WTC11 (cell line): Measurements from ENCODE around the gene SHC2. TPM values are rescaled to one million over a fixed set of nuclear protein-coding genes. Genes with fewer than 3 reads are reported as not detected.

Experiments used
- ATAC-seq: fragments of 200-7000 bp; cut with Tn5 transposase; 2 replicates; pipeline ENCODE4 v1.10.0; 2021; ENCODE audit warnings: mild to moderate bottlenecking, moderate library complexity
- CTCF ChIA-PET: fragments of 300-600 bp; sonication (Branson Sonifier 250); formaldehyde crosslinking; loops from one replicate; lab custom pipeline; 2021; ENCODE audit warnings: antibody characterized with exemption; lab: Charles Lee
- POLR2A ChIA-PET: fragments of 350-600 bp; sonication (Branson Sonifier 250); formaldehyde crosslinking; loops from one replicate; lab custom pipeline; 2021; ENCODE audit warnings: antibody characterized with exemption; lab: Charles Lee
- DNase-seq: peaks from one replicate; pipeline ENCODE4 v3.0.0; 2021; ENCODE audit warnings: low spot score
- H3K27ac Mint-ChIP-seq: 2 replicates; pipeline ENCODE4 v1.8.0; 2021; ENCODE audit warnings: mixed read lengths
- H3K27me3 Mint-ChIP-seq: 2 replicates; pipeline ENCODE4 v1.8.0; 2021; ENCODE audit warnings: low read depth, mild to moderate bottlenecking, moderate library complexity, mixed read lengths
- H3K36me3 Mint-ChIP-seq: 2 replicates; pipeline ENCODE4 v1.8.0; 2021; ENCODE audit warnings: mixed read lengths
- H3K4me1 Mint-ChIP-seq: 2 replicates; pipeline ENCODE4 v1.8.0; 2022; ENCODE audit warnings: mixed read lengths
- H3K4me3 Mint-ChIP-seq: 2 replicates; pipeline ENCODE4 v1.8.0; 2021; ENCODE audit warnings: mild to moderate bottlenecking, moderate library complexity, mixed read lengths
- H3K9me3 Mint-ChIP-seq: 2 replicates; pipeline ENCODE4 v1.8.0; 2021; ENCODE audit warnings: mixed read lengths
- CREM ChIP-seq: sonication (generic); formaldehyde crosslinking; IDR thresholded peaks from 2 replicates; pipeline ENCODE4 v1.8.1; 2022; ENCODE audit warnings: mild to moderate bottlenecking, missing genetic modification reagents, moderate library complexity
- ELF4 ChIP-seq: sonication (generic); formaldehyde crosslinking; IDR thresholded peaks from 2 replicates; pipeline ENCODE4 v1.8.1; 2022; ENCODE audit warnings: low read depth, mild to moderate bottlenecking, moderate library complexity, missing genetic modification reagents
- EMX1 ChIP-seq: fragments of 250-450 bp; sonication (Bioruptor Pico); IDR thresholded peaks from 2 replicates; pipeline ENCODE4 v1.8.0; 2021; ENCODE audit warnings: mild to moderate bottlenecking
- GTF2I ChIP-seq: fragments of 250-450 bp; sonication (Bioruptor Pico); conservative IDR thresholded peaks from 2 replicates; pipeline ENCODE4 v1.4.0; 2021; ENCODE audit warnings: mild to moderate bottlenecking
- HMGA2 ChIP-seq: fragments of 250-450 bp; sonication (Bioruptor Pico); IDR thresholded peaks from 2 replicates; pipeline ENCODE4 v1.4.0; 2021; ENCODE audit warnings: mild to moderate bottlenecking, moderate library complexity
- HMGXB4 ChIP-seq: sonication (generic); formaldehyde crosslinking; IDR thresholded peaks from 2 replicates; pipeline ENCODE4 v1.8.1; 2023; ENCODE audit warnings: mild to moderate bottlenecking, moderate library complexity, missing genetic modification reagents
- JAZF1 ChIP-seq: fragments of 250-450 bp; sonication (Bioruptor Pico); IDR thresholded peaks from 2 replicates; pipeline ENCODE4 v1.9.0; 2021; ENCODE audit warnings: moderate library complexity, mild to moderate bottlenecking, inconsistent platforms
- JUN ChIP-seq: sonication (generic); formaldehyde crosslinking; IDR thresholded peaks from 2 replicates; pipeline ENCODE4 v1.8.0; 2023; ENCODE audit warnings: mild to moderate bottlenecking, missing genetic modification reagents
- KAT7 ChIP-seq: sonication (generic); formaldehyde crosslinking; IDR thresholded peaks from 2 replicates; pipeline ENCODE4 v1.8.1; 2023; ENCODE audit warnings: missing genetic modification reagents, mild to moderate bottlenecking, borderline replicate concordance
- MLX ChIP-seq: sonication (generic); formaldehyde crosslinking; IDR thresholded peaks from 2 replicates; pipeline ENCODE4 v1.8.1; 2023; ENCODE audit warnings: mild to moderate bottlenecking, missing genetic modification reagents, moderate library complexity
- MXD4 ChIP-seq: fragments of 250-450 bp; sonication (Bioruptor Pico); IDR thresholded peaks from 2 replicates; pipeline ENCODE4 v1.8.0; 2021; ENCODE audit warnings: mild to moderate bottlenecking, moderate library complexity, borderline replicate concordance
- NFE2L1 ChIP-seq: sonication (generic); formaldehyde crosslinking; IDR thresholded peaks from 2 replicates; pipeline ENCODE4 v1.8.1; 2023; ENCODE audit warnings: missing genetic modification reagents
- OVOL2 ChIP-seq: fragments of 250-450 bp; sonication (Bioruptor Pico); IDR thresholded peaks from 2 replicates; pipeline ENCODE4 v1.9.0; 2021; ENCODE audit warnings: mild to moderate bottlenecking, borderline replicate concordance
- PREB ChIP-seq: sonication (generic); formaldehyde crosslinking; IDR thresholded peaks from 2 replicates; pipeline ENCODE4 v1.8.1; 2022; ENCODE audit warnings: mild to moderate bottlenecking, missing genetic modification reagents, moderate library complexity, borderline replicate concordance
- RELA ChIP-seq: sonication (generic); formaldehyde crosslinking; IDR thresholded peaks from 2 replicates; pipeline ENCODE4 v1.8.1; 2022; ENCODE audit warnings: missing genetic modification reagents, mild to moderate bottlenecking, borderline replicate concordance
- RORB ChIP-seq: fragments of 250-450 bp; sonication (Bioruptor Pico); IDR thresholded peaks from 2 replicates; pipeline ENCODE4 v1.9.0; 2021; ENCODE audit warnings: mild to moderate bottlenecking
- SOX15 ChIP-seq: fragments of 250-450 bp; sonication (Bioruptor Pico); IDR thresholded peaks from 2 replicates; pipeline ENCODE4 v1.9.0; 2021; ENCODE audit warnings: mild to moderate bottlenecking
- STAT6 ChIP-seq: sonication (generic); formaldehyde crosslinking; conservative IDR thresholded peaks from 2 replicates; pipeline ENCODE4 v1.8.1; 2023; ENCODE audit warnings: mild to moderate bottlenecking, low read depth, missing genetic modification reagents, moderate library complexity
- USF2 ChIP-seq: sonication (generic); formaldehyde crosslinking; IDR thresholded peaks from 2 replicates; pipeline ENCODE4 v1.8.1; 2023; ENCODE audit warnings: mild to moderate bottlenecking, missing genetic modification reagents, moderate library complexity
- ZMAT4 ChIP-seq: fragments of 250-450 bp; sonication (Bioruptor Pico); IDR thresholded peaks from 2 replicates; pipeline ENCODE4 v1.9.0; 2021; ENCODE audit warnings: mild to moderate bottlenecking
- ZNF263 ChIP-seq: sonication (generic); formaldehyde crosslinking; IDR thresholded peaks from 2 replicates; pipeline ENCODE4 v1.8.1; 2022; ENCODE audit warnings: low read depth, mild to moderate bottlenecking, moderate library complexity, missing genetic modification reagents
- ZNF317 ChIP-seq: sonication (generic); formaldehyde crosslinking; IDR thresholded peaks from 2 replicates; pipeline ENCODE4 v1.8.1; 2023; ENCODE audit warnings: low read depth, mild to moderate bottlenecking, moderate library complexity, missing genetic modification reagents, borderline replicate concordance
- ZNF425 ChIP-seq: fragments of 250-450 bp; sonication (Bioruptor Pico); conservative IDR thresholded peaks from 2 replicates; pipeline ENCODE4 v1.9.0; 2021; ENCODE audit warnings: mild to moderate bottlenecking
- ZNF671 ChIP-seq: fragments of 250-450 bp; sonication (Bioruptor Pico); IDR thresholded peaks from 2 replicates; pipeline ENCODE4 v1.8.0; 2021; ENCODE audit warnings: mild to moderate bottlenecking
- total RNA-seq: library from RNA; stranded (reverse); gene quantifications from 3 replicates; pipeline ENCODE4 v1.2.3, GENCODE V29; 2021

The SHC2 gene
- total RNA-seq, 1 experiment from 2014 or later = 8.4 TPM

- CTCF ChIA-PET = interaction anchor here (0.6 to 2.8 kb wide), 4 partner anchors 26 to 107 kb away, joined by 4 to 15 read pairs (median 10); no protein-coding TSS in a partner anchor
- Mint-ChIP-seq H3K4me1 (peaks cover 10% of the 10 kb centered on the region), H3K36me3 (no peaks in the 10 kb centered on the region), H3K4me3 (no peak overlapping the region), H3K27me3 (peaks cover 11% of the 10 kb centered on the region), H3K27ac (no peak overlapping the region), H3K9me3 (no peaks in the 10 kb centered on the region)
- POLR2A ChIA-PET = interaction anchor here (1.2 kb wide), 1 partner anchor 9 kb away, joined by 3 read pairs; no protein-coding TSS in a partner anchor
- TF ChIP-seq STAT6 (CRISPR knock-in tag) (no peak), ZNF263 (no peak), EMX1 (CRISPR knock-in tag) (no peak), MXD4 (CRISPR knock-in tag) (no peak), SOX15 (CRISPR knock-in tag) (no peak), USF2 (CRISPR knock-in tag) (no peak), HMGXB4 (CRISPR knock-in tag) (no peak), ZNF671 (CRISPR knock-in tag) (no peak), MLX (CRISPR knock-in tag) (no peak), GTF2I (CRISPR knock-in tag) (no peak), ELF4 (no peak), KAT7 (CRISPR knock-in tag) (no peak), JAZF1 (no peak), ZNF317 (no peak), NFE2L1 (CRISPR knock-in tag) (no peak), RORB (CRISPR knock-in tag) (no peak), JUN (no peak), PREB (CRISPR knock-in tag) (no peak)
- ATAC-seq (no peak), DNase-seq (no peak)
Observed at GRCh38 chr19:410243-410781, 50.5 kb downstream of the SHC2 start.

GRCh38 chr19:409516-410242 is 51.2 kb downstream of the SHC2 start:
- peaks cover 11% of the 10 kb centered on the region for H3K27me3 Mint-ChIP-seq
- H3K36me3 Mint-ChIP-seq = no peaks in the 10 kb centered on the region
- POLR2A ChIA-PET = interaction anchor here (0.6 to 1.2 kb wide), 2 partner anchors 10 to 52 kb away, joined by 3 read pairs; no protein-coding TSS in a partner anchor
- CTCF ChIA-PET = interaction anchor here (0.6 to 2.8 kb wide), 7 partner anchors 25 to 108 kb away, joined by 3 to 15 read pairs (median 6); partner anchors contain the start of gene MADCAM1
- peak overlapping the region; percentile 81 for H3K4me3 Mint-ChIP-seq
- DNase-seq (no peak), ATAC-seq (peak; percentile 15)
- H3K4me1 Mint-ChIP-seq = peaks cover 10% of the 10 kb centered on the region
- no peaks in the 10 kb centered on the region for H3K9me3 Mint-ChIP-seq
- peak overlapping the region; percentile 30; the same call in 1 of the 2 replicates for H3K27ac Mint-ChIP-seq
- TF ChIP-seq KAT7 (CRISPR knock-in tag) (no peak), HMGA2 (CRISPR knock-in tag) (no peak), RELA (CRISPR knock-in tag) (no peak), ZMAT4 (no peak), OVOL2 (CRISPR knock-in tag) (no peak), CREM (no peak), NFE2L1 (CRISPR knock-in tag) (no peak), ZNF425 (CRISPR knock-in tag) (no peak)
